ENCODE data around the gene TACC2.

Gene TACC2

DNA sequence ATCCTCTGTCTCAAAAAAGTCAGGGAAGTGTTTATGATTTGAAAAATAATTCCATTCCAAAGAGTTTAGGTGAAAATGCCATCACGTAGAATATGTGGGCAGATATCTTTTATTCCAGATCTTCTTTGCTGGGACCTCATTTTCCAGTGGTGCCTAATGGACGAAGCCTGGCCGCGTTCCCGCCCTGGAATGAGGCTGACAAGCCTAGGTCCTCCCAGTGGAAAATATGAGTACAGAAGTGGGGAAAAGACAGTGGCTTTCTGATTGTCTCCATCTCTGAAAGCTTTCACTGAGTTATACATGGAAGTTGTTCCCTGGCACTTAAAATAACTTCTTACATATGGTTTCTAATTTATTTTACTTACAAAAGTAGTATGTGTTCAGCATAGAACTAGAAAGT is 139.4 kb downstream of the TACC2 start:
- DNase-seq: no peak

GRCh38 chr10:122130474-122131110 is 141.6 kb downstream of the TACC2 start:
- no peak for DNase-seq

GRCh38 chr10:122132331-122132755 is 143.4 kb downstream of the TACC2 start:
- no peak for DNase-seq

DNA sequence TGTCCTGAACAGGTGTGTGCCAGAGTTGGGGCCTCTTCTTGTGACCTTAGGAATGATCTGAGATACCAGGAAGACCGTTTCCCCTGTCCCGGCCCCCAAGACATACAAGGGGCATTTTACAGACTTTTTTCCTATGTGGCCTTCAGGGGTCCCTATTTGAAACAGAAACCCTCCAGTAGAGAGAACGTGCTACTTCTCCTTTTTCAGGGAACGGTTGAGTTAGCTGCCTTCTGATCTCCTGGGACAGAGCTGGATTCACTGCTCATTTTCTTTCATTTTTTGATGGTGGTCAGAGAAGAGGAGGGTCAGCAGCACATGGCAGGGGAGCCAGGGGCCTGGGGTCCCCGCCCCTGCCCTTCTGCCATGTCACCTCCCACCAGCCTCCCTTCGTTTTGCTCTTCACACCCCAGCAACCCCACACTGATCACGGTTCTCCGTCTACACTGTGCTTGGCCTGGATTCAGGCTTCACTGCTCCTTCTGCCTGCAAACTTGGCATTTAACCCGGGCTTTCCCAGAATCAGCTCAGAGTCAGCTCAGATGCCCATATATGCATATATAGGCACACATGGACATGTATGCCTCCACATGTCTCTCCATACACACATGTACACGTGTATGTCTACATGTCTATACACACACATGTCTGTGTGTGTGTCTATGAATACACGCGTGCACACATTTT is 144.1 kb downstream of the TACC2 start:
- no peak for DNase-seq

DNA sequence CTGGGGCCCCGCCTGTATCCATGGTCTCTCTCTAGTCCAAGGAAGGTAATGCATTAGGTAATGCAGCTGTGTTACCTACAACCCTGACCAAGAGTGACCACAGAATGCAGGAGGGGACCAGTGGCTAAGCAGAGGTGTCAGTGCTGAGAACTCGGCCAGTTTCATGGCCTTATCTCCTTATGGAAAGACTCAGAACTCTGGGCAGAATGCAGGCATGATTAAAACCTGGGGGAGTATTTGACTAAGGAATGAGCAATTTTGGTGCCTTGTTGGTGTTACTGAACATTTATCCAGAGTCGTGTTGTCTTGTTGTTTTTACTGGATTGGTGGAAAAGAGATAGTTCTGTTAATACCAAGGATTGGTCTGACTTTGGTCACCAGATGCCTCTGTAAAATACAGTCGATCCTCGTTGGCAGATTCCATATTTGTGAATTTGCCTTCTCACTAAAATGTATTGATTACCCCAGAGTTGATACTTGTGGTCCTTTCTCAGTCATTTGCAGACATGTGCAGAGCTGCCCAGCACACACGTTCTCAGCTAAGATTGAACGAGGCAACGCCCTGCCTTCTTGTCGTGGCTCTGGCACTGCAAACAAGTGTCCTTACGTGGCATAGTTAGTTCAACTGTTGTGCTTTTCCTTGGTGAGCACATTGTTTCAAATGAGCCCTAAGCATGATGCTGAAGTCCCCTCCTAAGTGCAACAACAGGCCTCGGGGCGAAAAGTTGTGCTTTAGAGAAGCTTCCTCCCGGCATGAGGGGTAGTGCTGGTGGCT is 146.5 kb downstream of the TACC2 start:
- DNase-seq: no peak

- DNase-seq: no peak
These were observed 150.1 kb downstream of the TACC2 start for GRCh38 chr10:122138831-122139625.

GRCh38 chr10:122139627-122140170 is 150.7 kb downstream of the TACC2 start:
- no peak for DNase-seq

DNA sequence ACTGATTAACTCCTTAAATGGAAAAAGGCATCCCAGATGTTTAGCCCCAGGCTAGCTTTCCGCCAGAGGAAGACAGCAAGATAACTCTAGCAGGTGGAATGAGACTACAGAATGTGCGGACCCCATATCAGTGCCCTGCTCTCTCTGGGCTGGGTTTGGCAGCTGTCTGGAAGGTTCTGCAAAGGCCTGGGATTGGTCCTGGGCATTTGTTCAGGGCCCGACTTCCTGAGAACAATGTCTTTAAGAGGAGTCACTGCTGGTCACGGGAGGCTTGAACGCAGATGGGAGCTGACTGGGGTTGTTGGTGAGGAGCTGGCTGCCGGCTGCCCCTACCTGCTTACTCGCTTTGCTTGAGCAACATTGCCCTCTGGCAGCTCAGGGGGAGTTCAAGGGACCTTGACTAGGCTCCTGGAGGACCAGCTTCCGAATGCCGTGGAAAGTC is 151.5 kb downstream of the TACC2 start:
- DNase-seq: no peak

DNA sequence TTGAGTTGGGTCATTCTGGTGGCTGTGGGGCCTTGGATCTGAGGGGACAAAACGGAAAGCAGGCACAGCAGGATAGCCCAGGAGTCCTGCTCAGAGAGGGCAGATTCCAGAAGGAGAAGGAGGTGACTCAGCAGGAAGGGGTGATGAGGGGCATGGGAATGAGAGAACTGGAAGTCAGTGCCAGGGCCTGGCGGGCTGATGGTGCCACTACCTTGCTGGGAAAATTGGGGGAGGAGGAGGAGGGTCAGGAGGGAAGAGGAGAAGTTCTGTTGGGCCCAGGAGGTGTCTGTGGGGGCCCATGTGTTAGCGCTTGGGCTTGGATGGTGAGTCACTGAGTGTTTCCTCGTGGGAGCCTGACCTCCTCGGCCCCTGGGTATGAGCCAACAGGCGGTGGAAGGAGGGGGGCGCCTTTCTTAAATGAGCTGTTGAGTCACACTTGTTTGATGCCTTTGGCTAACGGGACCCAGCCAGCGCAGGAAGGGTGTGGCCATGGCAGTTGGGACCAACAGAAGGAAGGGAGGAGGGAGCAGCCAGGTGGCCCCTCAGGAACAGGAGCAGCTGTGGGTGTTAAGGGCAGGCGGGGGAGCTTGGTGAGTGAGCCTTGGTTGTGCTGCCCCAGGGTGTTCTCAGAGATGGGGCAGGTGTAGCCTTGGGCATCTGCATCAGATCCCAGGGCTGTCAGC is 152.1 kb downstream of the TACC2 start:
- DNase-seq: no peak

GRCh38 chr10:122141821-122142640 is 153.1 kb downstream of the TACC2 start:
- DNase-seq: no peak

- DNase-seq: no peak
These were observed 153.8 kb downstream of the TACC2 start for GRCh38 chr10:122142641-122143237.

DNA sequence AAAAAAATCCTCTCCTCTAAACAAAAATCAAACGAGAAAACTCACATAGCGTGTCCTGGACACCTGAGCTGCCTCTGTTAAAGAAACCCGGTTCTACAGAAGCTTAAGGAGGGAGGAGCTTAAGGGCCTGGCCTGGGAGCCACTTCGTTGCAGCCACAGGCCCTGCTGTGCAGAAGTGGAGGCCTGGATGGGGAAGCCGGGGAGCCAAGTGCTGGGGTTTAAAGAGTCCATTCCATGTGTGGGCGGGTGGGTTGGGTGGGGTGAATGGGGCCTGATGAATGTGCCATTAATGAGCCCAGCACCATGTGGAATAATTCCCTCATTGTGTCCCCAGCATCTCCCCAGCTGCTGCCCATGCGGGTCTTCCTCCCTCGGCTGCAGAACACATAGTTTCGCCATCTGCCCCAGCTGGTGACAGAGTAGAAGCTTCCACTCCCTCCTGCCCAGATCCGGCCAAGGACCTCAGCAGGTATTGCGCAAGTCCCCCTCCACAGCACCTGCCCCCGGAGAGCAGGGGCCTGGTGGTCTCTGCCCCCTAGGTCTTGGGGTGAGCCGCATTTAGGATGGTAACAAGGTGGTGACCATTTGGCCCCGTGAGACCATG is 154.4 kb downstream of the TACC2 start:
- DNase-seq: no peak

GRCh38 chr10:122144199-122144598 is 155.2 kb downstream of the TACC2 start:
- no peak for DNase-seq

DNA sequence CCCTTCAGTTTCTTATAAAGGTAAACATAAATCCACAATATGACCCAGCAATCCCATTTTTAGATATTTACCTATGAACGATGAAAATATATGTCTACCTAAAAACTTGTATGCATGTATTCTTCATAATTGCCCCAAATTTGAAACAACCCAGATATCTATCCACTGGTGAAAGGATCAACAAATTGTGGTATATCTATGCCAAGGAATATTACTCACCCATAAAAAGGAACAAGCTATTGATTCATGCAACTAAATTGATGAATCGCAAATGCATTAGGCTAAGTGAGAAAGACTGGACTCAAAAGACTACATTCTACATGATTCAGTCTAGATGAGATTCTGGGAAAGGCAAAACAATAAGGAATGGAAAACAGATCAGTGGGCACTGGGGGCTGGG is 156.2 kb downstream of the TACC2 start:
- DNase-seq: no peak

DNA sequence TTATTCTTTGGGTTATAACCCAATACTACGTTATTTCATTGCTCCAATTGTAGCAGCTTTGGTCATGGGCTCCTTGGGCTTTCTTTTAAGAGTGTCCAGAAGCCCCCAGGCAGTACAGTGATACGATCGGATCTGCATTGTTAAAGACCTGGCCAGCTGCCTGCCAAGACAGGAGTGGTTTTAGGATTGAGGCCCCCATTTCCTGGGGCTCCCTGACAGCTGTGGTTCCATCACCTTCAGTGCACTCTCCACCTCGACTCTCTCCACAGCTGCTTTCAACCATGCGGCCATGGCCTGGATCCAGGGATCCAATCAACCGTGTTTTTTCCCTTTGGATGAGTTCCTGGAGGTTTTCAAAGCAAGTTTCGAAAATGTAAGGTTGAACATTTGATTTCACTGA is 158.7 kb downstream of the TACC2 start:
- DNase-seq: no peak

DNA sequence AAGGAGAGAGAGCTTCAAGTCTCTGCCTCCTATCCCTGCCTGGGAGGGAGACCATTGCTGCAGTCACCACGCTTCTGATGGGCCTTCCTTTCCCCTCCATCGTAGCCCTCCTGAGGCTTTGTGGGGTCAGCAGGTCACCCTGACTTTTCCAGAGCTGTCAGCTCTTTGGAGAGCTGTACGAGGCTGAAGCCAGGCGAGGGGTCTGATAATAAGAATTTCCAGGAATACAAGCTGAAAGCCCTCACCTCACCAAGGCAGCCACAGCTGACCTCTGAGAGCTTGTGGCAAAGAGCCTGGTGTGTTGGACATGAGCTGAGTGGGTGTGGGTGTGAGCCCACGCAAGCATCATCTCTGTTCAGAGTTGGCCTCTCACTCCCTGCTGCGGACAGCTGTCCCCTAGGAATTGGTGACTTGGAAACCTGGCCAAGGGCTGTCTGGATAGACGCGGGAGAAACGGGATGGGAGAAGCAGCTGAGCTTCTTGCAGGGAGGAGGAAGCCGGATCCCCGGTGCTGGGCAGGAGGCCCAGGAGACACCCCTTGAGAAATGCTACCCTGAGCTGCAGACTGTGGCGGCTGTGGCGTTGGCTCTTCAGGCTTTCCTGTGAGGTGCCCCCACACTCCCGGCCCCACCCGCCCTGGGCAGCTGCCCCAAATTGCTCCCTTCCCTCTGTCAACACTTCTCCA is 160.1 kb downstream of the TACC2 start:
- no peak for DNase-seq

- no peak for DNase-seq
These were observed 160.9 kb downstream of the TACC2 start for GRCh38 chr10:122149561-122150505.

GRCh38 chr10:122151121-122151694 is 162.2 kb downstream of the TACC2 start:
- no peak for DNase-seq
